Activated T-cell treated with anti-CD3 and anti-CD28 coated beads for 24 hours (primary cell): ENCODE data around the gene SLC6A4.
"Not testable (repeated sequence)": the region's sequence is repeated elsewhere in the genome, so short reads cannot be mapped to it uniquely, and the experiment has no call there.

ENCODE experiments used
- DNase-seq: peaks from one replicate; pipeline ENCODE4 v3.0.0-alpha.2; 2020; ENCODE audit warnings: low read depth

The SLC6A4 gene

DNA sequence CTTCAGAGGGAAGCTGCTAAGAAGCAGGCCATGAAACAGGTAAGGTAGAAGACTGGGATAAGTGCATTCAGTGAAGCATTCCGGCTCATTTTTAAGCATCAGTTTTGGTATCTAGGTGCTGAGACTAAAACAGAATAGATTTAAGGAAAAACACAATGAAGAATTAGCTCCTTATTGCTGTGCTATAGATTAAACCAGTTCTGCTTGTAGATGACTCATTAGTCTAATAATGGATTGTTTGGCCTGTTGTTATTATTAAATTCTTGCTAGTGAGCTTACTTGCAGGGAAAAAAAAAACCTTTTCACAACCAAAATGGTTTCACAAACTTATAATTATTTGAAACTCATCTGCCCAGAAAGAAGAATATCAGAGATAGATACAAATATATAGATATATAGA lies 62.9 kb downstream of the SLC6A4 start:
- DNase-seq: no peak

- DNase-seq: no peak
Observed at GRCh38 chr17:30170415-30170987, 65.0 kb downstream of the SLC6A4 start.

DNA sequence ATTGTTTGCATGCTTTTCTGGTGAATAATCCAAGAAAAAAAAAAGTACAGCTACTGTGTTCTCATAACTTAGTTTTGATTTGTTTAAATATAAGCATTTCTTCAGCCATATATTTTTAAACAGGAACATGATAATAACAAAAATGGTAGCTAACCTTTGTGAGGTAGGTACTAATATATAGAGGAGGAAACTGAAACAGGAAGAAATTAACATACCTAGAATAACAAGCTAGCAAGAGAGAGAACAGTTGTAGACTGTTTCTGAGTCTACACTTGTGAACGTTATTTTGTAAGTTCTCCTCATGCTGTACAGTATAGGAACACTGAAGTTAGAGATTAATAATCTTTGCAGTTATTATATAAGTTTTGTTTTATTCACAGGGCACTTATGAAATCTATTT lies 69.5 kb downstream of the SLC6A4 start:
- DNase-seq: no peak

DNA sequence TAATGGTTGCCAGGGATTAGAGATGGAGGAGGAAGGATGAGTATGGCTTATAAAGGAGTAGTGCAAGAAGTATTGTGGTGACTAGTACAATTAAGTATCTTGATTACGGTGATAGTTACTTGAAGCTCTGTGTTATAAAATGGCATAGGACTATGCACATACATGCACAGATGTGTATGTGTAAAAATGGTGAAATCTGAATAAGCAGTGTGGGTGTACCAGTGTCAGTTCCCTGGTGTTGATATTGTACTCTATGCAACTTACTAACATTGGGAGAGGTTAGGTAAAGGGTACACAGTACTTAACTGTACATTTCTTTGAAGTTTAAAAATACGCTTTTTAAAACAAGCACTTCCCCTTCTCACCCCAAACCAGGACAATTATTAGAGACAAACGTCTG lies 70.3 kb downstream of the SLC6A4 start:
- DNase-seq: no peak

- DNase-seq: no peak
Observed at GRCh38 chr17:30164531-30164930, 71.0 kb downstream of the SLC6A4 start.

DNA sequence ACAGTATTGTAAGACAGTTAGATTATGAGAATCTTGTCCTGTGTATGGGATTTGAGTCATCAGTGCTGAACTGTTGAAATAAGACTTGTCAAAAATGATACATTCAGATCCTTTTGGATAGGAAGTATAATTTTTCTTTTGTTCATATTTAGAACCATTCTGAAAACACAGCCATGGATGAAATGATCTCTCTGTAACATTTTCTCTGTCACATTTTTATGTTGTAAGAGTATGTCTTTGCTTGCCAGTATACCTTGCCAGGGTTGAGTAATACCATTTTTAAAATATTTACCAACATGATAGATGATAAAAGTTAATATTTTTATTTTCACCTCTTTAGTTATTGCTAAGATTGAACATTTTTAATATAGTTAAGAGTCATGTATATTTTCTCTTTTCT lies 73.9 kb downstream of the SLC6A4 start:
- DNase-seq: no peak

DNA sequence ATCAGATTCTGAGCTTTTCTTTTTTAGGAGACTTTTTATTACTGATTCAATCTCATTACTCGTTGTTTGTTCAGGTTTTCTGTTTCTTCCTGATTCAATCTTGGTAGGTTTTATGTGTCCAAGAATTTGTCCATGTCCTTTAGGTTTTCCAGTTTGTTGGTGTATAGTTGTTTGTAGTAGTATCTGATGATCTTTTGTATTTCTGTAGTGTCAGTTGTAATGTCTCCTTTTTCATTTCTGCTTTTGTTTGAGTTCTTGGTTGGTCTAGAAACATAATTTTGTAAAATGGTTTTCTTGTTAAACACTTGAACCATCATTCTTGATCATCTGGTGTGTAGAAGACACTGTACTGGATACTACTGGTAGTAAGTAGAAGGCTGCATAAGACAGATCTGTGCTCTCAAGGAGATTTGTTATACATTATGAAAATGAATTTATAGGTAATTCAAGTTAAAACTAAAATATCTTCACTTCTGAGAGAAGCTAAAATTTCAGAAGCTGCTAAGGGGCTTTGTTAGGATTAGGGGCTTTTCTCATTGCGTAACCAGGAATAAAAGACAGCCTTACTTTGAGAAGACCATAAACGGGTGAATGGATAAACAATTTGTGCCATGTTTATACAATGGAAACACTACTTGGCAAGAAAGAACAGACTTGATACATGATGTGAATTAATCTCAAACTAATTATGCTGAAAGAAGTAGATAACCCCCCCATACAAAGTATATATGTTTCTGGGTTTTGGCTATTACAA lies 74.9 kb downstream of the SLC6A4 start:
- no peak for DNase-seq

DNA sequence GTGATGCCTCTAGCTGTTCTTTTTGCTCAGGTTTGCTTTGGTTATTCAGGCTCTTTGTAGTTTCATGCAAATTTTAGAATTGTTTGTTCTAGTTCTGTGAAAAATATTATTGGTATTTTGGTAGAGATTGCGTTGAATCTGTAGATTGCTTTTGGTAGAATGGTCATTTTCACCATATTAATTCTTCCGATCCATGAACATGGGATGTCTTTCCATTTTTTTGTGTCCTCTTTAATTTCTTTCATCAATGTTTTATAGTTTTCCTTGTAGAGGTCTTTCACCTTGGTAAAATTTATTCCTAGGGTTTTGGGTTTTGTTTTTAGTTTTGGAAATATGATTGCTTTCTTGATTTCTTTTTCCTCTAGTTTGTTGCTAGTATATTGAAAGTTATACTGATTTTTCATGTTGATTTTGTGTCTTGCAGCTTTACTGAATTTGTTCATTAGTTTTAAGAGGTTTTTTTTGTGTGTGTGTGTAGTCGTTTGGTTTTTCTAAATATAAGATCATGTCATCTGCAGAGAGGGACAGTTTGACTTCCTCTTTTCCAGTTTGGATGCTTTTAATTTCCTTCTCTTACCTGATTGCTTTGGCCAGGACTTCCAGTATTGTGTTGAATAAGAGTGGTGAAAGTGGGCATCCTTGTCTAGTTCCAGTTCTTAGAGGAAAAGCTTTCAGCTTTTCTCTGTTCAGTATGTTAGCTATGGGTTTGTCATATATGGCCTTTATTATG lies 76.4 kb downstream of the SLC6A4 start:
- DNase-seq: no peak

GRCh38 chr17:30155389-30155788 lies 80.1 kb downstream of the SLC6A4 start:
- DNase-seq: no peak

- DNase-seq: no peak
Observed at GRCh38 chr17:30153463-30153862, 82.0 kb downstream of the SLC6A4 start.

DNA sequence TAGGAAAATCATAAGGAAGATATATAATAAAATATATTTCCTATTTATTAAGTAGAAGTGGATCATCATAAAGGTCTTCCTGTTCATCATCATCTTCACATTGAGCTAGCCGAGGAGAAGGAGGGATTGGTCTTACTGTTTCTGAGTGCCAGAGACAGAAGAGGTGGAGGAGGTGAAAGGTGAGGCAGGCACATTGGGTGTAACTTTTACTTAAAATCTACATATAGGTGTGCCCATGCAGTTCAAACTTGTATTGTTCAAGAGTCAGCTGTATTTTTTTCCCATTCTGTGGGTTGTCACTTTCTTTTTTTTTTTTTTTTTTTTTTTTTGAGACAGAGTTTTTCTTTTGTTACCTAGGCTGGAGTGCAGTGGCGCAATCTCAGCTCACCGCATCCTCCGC lies 84.0 kb downstream of the SLC6A4 start:
- no peak for DNase-seq

GRCh38 chr17:30148376-30148775 lies 87.1 kb downstream of the SLC6A4 start:
- no peak for DNase-seq

- not testable (repeated sequence) for DNase-seq
Observed at GRCh38 chr17:30147860-30148259, 87.6 kb downstream of the SLC6A4 start.
